Measurements from ENCODE around the gene FCGR2B. TPM values are rescaled to one million over a fixed set of nuclear protein-coding genes. Genes with fewer than 3 reads are reported as not detected.
"Not testable (repeated sequence)": the region's sequence is repeated elsewhere in the genome, so short reads cannot be mapped to it uniquely, and the experiment has no call there.

FCGR2B gene
- total and polyA plus RNA-seq, 2 of the 13 experiments (the other 11 are each of a cell fraction or from before 2014, with no cell fraction given), result not detected

DNA sequence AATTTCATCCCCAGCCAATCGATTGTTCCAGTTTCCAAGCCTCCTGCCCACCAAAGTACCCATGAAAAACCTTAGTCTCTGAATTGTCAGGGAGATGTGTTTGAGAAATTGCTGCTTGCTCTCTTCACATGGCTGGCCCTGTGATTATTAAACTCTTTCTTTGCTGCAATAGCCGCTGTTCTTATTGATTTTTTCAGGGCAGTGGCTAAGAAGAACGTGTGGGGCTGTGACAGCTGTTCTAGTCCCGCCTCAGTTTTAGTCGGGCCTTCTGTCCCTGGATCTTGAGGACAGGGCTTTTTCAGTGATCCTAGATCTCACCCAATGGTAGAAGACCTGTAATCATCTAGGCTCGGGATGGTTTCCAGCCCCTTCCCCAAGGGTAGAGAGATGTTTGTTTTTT lies 9.0 kb upstream of the FCGR2B start:
- H3K27ac ChIP-seq (ENCODE audit: extremely low read length, insufficient read depth, low read length); H3K9me3 ChIP-seq (ENCODE audit: low read length); BruUV-seq (replicated peaks); H3K4me2 ChIP-seq (ENCODE audit: low read depth, low read length); H3K27me3 ChIP-seq (ENCODE audit: control insufficient read depth in 1 of 2, insufficient read depth in 2 of 2, low read length in 2 of 2); CTCF ChIA-PET (ENCODE audit: low intra/inter-chr PET ratio, low total read pairs); H3K4me3 ChIP-seq (replicated peaks in 1 of 3; ENCODE audit: insufficient read depth in 1 of 3, low read depth in 2 of 3, low read length in 3 of 3); H3K9ac ChIP-seq (ENCODE audit: insufficient read depth, low read depth, low read length); POLR2A ChIA-PET; in situ Hi-C loops (cut with HindIII; ENCODE audit: extremely low pct_ligation_motif_present, low pct_unique_long_range_greater_than_20kb); H4K20me1 ChIP-seq (ENCODE audit: insufficient read depth, low read length); ATAC-seq; H3K79me2 ChIP-seq (ENCODE audit: insufficient read depth, low read length); intact Hi-C loops (cut with micrococcal nuclease; ENCODE audit: unreplicated experiment); FAIRE-seq; H3K36me3 ChIP-seq (replicated peaks in 1 of 2; ENCODE audit: control insufficient read depth in 1 of 2, insufficient read depth in 2 of 2, low read length in 2 of 2); H2AFZ ChIP-seq (ENCODE audit: low read length); DNase-seq (ENCODE audit: low spot score); H3K4me1 ChIP-seq (ENCODE audit: insufficient read depth, low read length): not testable (repeated sequence)
- WGBS (ENCODE audit: low lambda C conversion rate), result 6% methylated on average over 2 of the region's 6 CpGs

DNA sequence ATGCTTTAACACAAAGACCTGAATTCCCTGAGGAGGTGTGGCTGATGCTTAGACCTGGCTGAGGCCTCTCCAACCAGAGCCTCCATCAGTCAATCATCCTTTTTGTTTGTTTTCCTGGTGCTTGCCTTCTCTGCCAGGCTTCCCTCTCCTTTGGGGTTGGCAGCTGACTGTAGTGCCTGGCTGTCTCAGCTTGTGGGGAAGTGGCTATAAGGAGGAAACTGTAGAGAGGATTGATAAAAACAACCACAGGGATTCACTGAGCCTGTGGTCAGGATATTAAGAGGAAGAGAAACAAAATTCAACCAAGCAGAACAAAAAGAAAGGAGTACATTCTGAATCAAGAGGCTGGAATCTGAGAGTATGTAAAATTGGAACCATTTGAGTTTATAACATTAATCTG lies 4.4 kb upstream of the FCGR2B start:
- H3K79me2 ChIP-seq (ENCODE audit: insufficient read depth, low read length); H3K27ac ChIP-seq (ENCODE audit: extremely low read length, insufficient read depth, low read length); H3K27me3 ChIP-seq (ENCODE audit: control insufficient read depth in 1 of 2, insufficient read depth in 2 of 2, low read length in 2 of 2); ATAC-seq; BruUV-seq (replicated peaks); FAIRE-seq; H3K4me1 ChIP-seq (ENCODE audit: insufficient read depth, low read length); H3K9ac ChIP-seq (ENCODE audit: insufficient read depth, low read depth, low read length); POLR2A ChIA-PET; H3K4me2 ChIP-seq (ENCODE audit: low read depth, low read length); intact Hi-C loops (cut with micrococcal nuclease; ENCODE audit: unreplicated experiment); H3K36me3 ChIP-seq (replicated peaks in 1 of 2; ENCODE audit: control insufficient read depth in 1 of 2, insufficient read depth in 2 of 2, low read length in 2 of 2); H3K9me3 ChIP-seq (ENCODE audit: low read length); CTCF ChIA-PET (ENCODE audit: low intra/inter-chr PET ratio, low total read pairs); DNase-seq (ENCODE audit: low spot score); H2AFZ ChIP-seq (ENCODE audit: low read length); in situ Hi-C loops (cut with HindIII; ENCODE audit: extremely low pct_ligation_motif_present, low pct_unique_long_range_greater_than_20kb); H4K20me1 ChIP-seq (ENCODE audit: insufficient read depth, low read length); H3K4me3 ChIP-seq (replicated peaks in 1 of 3; ENCODE audit: insufficient read depth in 1 of 3, low read depth in 2 of 3, low read length in 3 of 3): not testable (repeated sequence)

DNA sequence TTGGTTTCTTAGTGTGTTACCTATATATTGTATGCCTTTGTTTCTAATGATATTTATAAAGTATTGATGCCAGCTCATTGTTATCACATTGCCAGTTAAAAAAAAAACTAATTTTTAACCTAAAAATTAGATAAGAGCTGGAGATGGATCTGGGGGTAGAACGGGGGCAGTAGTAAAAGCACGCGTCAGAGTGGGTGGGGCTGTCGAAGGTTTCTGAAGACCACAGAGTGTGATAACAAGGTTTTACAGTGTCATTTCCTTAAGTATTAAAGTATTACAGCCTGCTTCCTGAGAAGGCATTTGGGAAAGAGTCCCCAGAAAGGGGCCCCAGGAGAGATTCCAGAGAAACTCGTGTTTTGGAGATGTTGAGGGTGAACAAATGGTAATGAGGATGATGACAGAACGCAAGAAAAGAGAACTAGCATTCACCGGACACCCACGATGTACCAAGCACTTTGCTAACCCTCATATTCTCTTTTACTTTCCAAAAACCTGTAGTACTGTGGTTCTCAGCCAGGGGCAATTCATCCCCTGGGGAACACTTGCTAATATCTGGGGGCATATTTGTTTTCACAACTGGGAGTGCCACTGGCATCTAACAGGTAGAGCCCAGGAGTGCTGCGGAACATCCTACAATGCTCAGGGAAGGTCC lies 1.2 kb upstream of the FCGR2B start:
- CTCF ChIA-PET (ENCODE audit: low intra/inter-chr PET ratio, low total read pairs); in situ Hi-C loops (cut with HindIII; ENCODE audit: extremely low pct_ligation_motif_present, low pct_unique_long_range_greater_than_20kb); intact Hi-C loops (cut with micrococcal nuclease; ENCODE audit: unreplicated experiment): not testable (repeated sequence)

DNA sequence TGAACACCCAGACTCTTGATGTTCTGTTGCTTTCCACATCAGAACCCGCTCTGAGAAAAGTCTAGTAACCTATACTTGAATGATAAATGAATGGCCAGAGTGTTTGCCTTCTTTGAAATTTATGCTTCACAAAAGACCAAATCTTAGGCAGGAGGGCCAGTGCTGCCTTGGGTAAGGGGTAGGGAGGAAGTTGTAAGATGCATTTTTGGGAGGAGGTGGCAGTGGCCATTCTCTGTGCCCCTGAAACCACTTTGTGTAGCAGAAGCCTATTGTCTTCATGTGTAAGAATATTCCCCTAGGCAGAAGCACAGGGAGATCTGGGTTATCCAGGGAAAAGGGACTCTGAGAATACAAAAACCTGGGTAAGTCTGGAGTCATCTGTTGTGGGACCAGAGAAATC lies 626 bp downstream of the FCGR2B start:
- CTCF ChIA-PET (ENCODE audit: low intra/inter-chr PET ratio, low total read pairs); BruUV-seq (replicated peaks); H2AFZ ChIP-seq (ENCODE audit: low read length); H3K4me3 ChIP-seq (replicated peaks in 1 of 3; ENCODE audit: insufficient read depth in 1 of 3, low read depth in 2 of 3, low read length in 3 of 3); H3K4me2 ChIP-seq (ENCODE audit: low read depth, low read length); H3K36me3 ChIP-seq (replicated peaks in 1 of 2; ENCODE audit: control insufficient read depth in 1 of 2, insufficient read depth in 2 of 2, low read length in 2 of 2); H3K79me2 ChIP-seq (ENCODE audit: insufficient read depth, low read length); H3K9me3 ChIP-seq (ENCODE audit: low read length); H3K9ac ChIP-seq (ENCODE audit: insufficient read depth, low read depth, low read length); H3K27ac ChIP-seq (ENCODE audit: extremely low read length, insufficient read depth, low read length); FAIRE-seq; ATAC-seq; H3K27me3 ChIP-seq (ENCODE audit: control insufficient read depth in 1 of 2, insufficient read depth in 2 of 2, low read length in 2 of 2); intact Hi-C loops (cut with micrococcal nuclease; ENCODE audit: unreplicated experiment); H4K20me1 ChIP-seq (ENCODE audit: insufficient read depth, low read length); H3K4me1 ChIP-seq (ENCODE audit: insufficient read depth, low read length); DNase-seq (ENCODE audit: low spot score); in situ Hi-C loops (cut with HindIII; ENCODE audit: extremely low pct_ligation_motif_present, low pct_unique_long_range_greater_than_20kb); POLR2A ChIA-PET: not testable (repeated sequence)
- WGBS (ENCODE audit: low lambda C conversion rate), result no CpG with 5 or more reads among the region's 1 CpG

More for the DNA sequence above, 1.2 kb upstream of the FCGR2B start:
- WGBS (ENCODE audit: low lambda C conversion rate), result no CpG with 5 or more reads among the region's 9 CpGs
- H3K9ac ChIP-seq (ENCODE audit: insufficient read depth, low read depth, low read length); ATAC-seq; FAIRE-seq; POLR2A ChIA-PET; H3K4me3 ChIP-seq (replicated peaks in 1 of 3; ENCODE audit: insufficient read depth in 1 of 3, low read depth in 2 of 3, low read length in 3 of 3); H3K79me2 ChIP-seq (ENCODE audit: insufficient read depth, low read length); H3K27ac ChIP-seq (ENCODE audit: extremely low read length, insufficient read depth, low read length); H3K4me2 ChIP-seq (ENCODE audit: low read depth, low read length); DNase-seq (ENCODE audit: low spot score); H3K27me3 ChIP-seq (ENCODE audit: control insufficient read depth in 1 of 2, insufficient read depth in 2 of 2, low read length in 2 of 2); H2AFZ ChIP-seq (ENCODE audit: low read length); BruUV-seq (replicated peaks); H3K36me3 ChIP-seq (replicated peaks in 1 of 2; ENCODE audit: control insufficient read depth in 1 of 2, insufficient read depth in 2 of 2, low read length in 2 of 2); H3K9me3 ChIP-seq (ENCODE audit: low read length); H4K20me1 ChIP-seq (ENCODE audit: insufficient read depth, low read length); H3K4me1 ChIP-seq (ENCODE audit: insufficient read depth, low read length): not testable (repeated sequence)
